OCI-LY1 (cell line): ENCODE results near the gene PCDH19.

Experiments used
- CTCF ChIP-seq: fragments of 200-600 bp; sonication (generic), shearing (Covaris generic); IDR thresholded peaks from 2 replicates; pipeline ENCODE4 v1.5.1; 2017; ENCODE audit warnings: mild to moderate bottlenecking, antibody characterized with exemption, low read length, moderate library complexity, mixed read lengths
- EZH2 ChIP-seq: fragments of 200-600 bp; sonication (generic), shearing (Covaris generic); IDR thresholded peaks from 2 replicates; pipeline ENCODE4 v1.8.0; 2017; ENCODE audit warnings: borderline replicate concordance, mixed run types, mild to moderate bottlenecking, antibody characterized with exemption, low read length, moderate library complexity, mixed read lengths

GRCh38 chrX:100274916-100275315 is 135.2 kb downstream of the PCDH19 start:
- TF ChIP-seq CTCF (no peak), EZH2 (no peak)
